Mammary epithelial cell (primary cell): ENCODE measurements around the gene IRAK1BP1.
"Not testable (repeated sequence)": the region's sequence is repeated elsewhere in the genome, so short reads cannot be mapped to it uniquely, and the experiment has no call there.

Experiments used
- EZH2 ChIP-seq: IDR thresholded peaks from 2 replicates; pipeline ENCODE4 v1.6.1; 2012; ENCODE audit warnings: low read length, inconsistent platforms, borderline replicate concordance
- TF ChIP-seq, protein P1 (sequence below), 2 donors: IDR thresholded peaks in 1 of 2; conservative IDR thresholded peaks in 1 of 2; 2 replicates each; pipeline ENCODE4 v1.5.1; 2011 to 2012; ENCODE audit warnings: inconsistent platforms in 2 of 2, low read length in 2 of 2, mild to moderate bottlenecking in 2 of 2, control low read depth in 1 of 2, low read depth in 1 of 2; ENCODE audit not compliant: insufficient read depth in 1 of 2; ENCODE audit errors: extremely low read depth in 1 of 2

DNA sequence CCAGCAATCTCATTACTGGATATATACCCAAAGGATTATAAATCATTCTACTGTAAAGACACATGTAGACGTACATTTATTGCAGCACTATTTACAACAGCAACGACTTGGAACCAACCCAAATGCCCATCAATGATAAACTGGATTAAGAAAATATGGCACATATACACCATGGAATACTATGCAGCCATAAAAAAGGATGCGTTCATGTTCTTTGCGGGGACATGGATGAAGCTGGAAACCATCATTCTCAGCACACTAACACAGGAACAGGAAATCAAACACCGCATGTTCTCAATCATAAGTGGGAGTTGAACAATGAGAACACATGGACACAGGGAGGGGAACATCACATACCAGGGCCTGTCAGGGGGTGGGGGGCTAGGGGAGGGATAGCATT lies 22.6 kb downstream of the IRAK1BP1 start:
- TF ChIP-seq, protein P1, sequence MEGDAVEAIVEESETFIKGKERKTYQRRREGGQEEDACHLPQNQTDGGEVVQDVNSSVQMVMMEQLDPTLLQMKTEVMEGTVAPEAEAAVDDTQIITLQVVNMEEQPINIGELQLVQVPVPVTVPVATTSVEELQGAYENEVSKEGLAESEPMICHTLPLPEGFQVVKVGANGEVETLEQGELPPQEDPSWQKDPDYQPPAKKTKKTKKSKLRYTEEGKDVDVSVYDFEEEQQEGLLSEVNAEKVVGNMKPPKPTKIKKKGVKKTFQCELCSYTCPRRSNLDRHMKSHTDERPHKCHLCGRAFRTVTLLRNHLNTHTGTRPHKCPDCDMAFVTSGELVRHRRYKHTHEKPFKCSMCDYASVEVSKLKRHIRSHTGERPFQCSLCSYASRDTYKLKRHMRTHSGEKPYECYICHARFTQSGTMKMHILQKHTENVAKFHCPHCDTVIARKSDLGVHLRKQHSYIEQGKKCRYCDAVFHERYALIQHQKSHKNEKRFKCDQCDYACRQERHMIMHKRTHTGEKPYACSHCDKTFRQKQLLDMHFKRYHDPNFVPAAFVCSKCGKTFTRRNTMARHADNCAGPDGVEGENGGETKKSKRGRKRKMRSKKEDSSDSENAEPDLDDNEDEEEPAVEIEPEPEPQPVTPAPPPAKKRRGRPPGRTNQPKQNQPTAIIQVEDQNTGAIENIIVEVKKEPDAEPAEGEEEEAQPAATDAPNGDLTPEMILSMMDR (conservative IDR thresholded peaks at IDR 0.05 in 1 of 2, IDR thresholded peaks at IDR 0.05 in 1 of 2; ENCODE audit: extremely low read depth in 1 of 2, insufficient read depth in 1 of 2, low read depth in 1 of 2, low read length in 2 of 2): not testable (repeated sequence)
- not testable (repeated sequence) for TF ChIP-seq EZH2
